ENCODE measurements around the gene NCEH1. TPM values are rescaled to one million over a fixed set of nuclear protein-coding genes. Genes with fewer than 3 reads are reported as not detected.

NCEH1 gene
- total and polyA plus RNA-seq, 2 of the 4 experiments (the other 2 are of a cell fraction), result 22.3 to 23.3 TPM

GRCh38 chr3:172739462-172739861, 28.6 kb upstream of the NCEH1 start:
- Histone ChIP-seq H2BK20ac (ENCODE audit: low read depth, low read length) (no peak overlapping the region), H3K23ac (ENCODE audit: low read depth, low read length) (no peak overlapping the region), H3K79me1 (ENCODE audit: low read depth in 1 of 2, low read length in 2 of 2) (no peaks in the 10 kb centered on the region), H3K56ac (ENCODE audit: extremely low read depth, insufficient read depth, low read length) (no peak overlapping the region), H3K27ac (ENCODE audit: insufficient read depth, low read length) (no peak overlapping the region), H3K18ac (ENCODE audit: low read depth, low read length) (no peak overlapping the region), H2AK9ac (replicated peaks; ENCODE audit: low read depth, low read length, poor library complexity) (no peak overlapping the region), H3K9me3 (ENCODE audit: control insufficient read depth, insufficient read depth, low read length) (no peaks in the 10 kb centered on the region), H2BK120ac (ENCODE audit: low read depth, low read length) (no peak overlapping the region), H4K91ac (ENCODE audit: insufficient read depth, low read depth, low read length) (no peak overlapping the region), H3K9ac (ENCODE audit: low read depth, low read length) (no peak overlapping the region), H2AK5ac (ENCODE audit: low read depth, low read length) (no peak overlapping the region), H3K9me1 (ENCODE audit: insufficient read depth, low read length) (no peaks in the 10 kb centered on the region), H3K4ac (ENCODE audit: low read depth, low read length) (no peak overlapping the region), H3K36me3 (ENCODE audit: control insufficient read depth, insufficient read depth, low read length) (no peaks in the 10 kb centered on the region), H4K8ac (ENCODE audit: low read depth in 2 of 2, low read length in 2 of 2) (no peak overlapping the region), H4K5ac (ENCODE audit: low read depth, low read length) (no peak overlapping the region), H3K27me3 (ENCODE audit: control insufficient read depth, insufficient read depth, low read length) (no peaks in the 10 kb centered on the region), H2BK15ac (ENCODE audit: low read depth, low read length) (no peak overlapping the region), H2BK5ac (ENCODE audit: low read depth, low read length, poor library complexity, severe bottlenecking) (no peak overlapping the region), H2AFZ (replicated peaks; ENCODE audit: low read length, poor library complexity) (no peak overlapping the region), H3K4me1 (ENCODE audit: control insufficient read depth, insufficient read depth, low read length) (no peaks in the 10 kb centered on the region), H3K4me3 (ENCODE audit: insufficient read depth, low read depth, low read length) (no peak overlapping the region), H3K14ac (replicated peaks; ENCODE audit: low read depth, low read length) (no peak overlapping the region), H4K20me1 (ENCODE audit: insufficient read depth, low read length) (no peaks in the 10 kb centered on the region), H3K4me2 (ENCODE audit: low read depth, low read length) (no peak overlapping the region)
- no TSS peak for BruUV-seq (replicated peaks)
- ChIA-PET CTCF (no interaction called here), POLR2A (ENCODE audit: unreplicated experiment) (no interaction called here)
- dilution Hi-C loops (cut with HindIII; ENCODE audit: low sequenced_read_pairs, unreplicated experiment) (no loop called here), intact Hi-C loops (cut with micrococcal nuclease) (no loop called here), in situ Hi-C loops (cut with MboI; ENCODE audit: low sequenced_read_pairs) (no loop called here)
- 40% methylated on average over 1 of the region's 1 CpG; no CpG with 5 or more reads in 1 of the 2 experiments for WGBS, 2 experiments (ENCODE audit: extremely low coverage in 2 of 2, insufficient read length in 1 of 2)
- DNase-seq (no peak), ATAC-seq (ENCODE audit: low read depth) (no peak)
- no peak for TF ChIP-seq MAFK (IDR thresholded peaks at IDR 0.05; ENCODE audit: low read depth, low read length)
- no peak for TF ChIP-seq BHLHE40 (IDR thresholded peaks at IDR 0.05; ENCODE audit: low read depth, low read length)
- TF ChIP-seq NFE2L2 (IDR thresholded peaks at IDR 0.05; ENCODE audit: low read depth, low read length), result no peak
- no peak for TF ChIP-seq RFX5 (IDR thresholded peaks at IDR 0.05; ENCODE audit: low read depth, low read length)
- TF ChIP-seq POLR2A (IDR thresholded peaks at IDR 0.05; ENCODE audit: low read depth, low read length), result no peak
- TF ChIP-seq CHD1 (IDR thresholded peaks at IDR 0.05; ENCODE audit: low read depth, low read length), result no peak
- no peak for TF ChIP-seq SMC3 (IDR thresholded peaks at IDR 0.05; ENCODE audit: low read depth, low read length)
- no peak for TF ChIP-seq USF2 (IDR thresholded peaks at IDR 0.05; ENCODE audit: low read depth, low read length)
- TF ChIP-seq FOS (IDR thresholded peaks at IDR 0.05; ENCODE audit: low read depth, low read length), result no peak
- no peak for TF ChIP-seq RAD21 (IDR thresholded peaks at IDR 0.05; ENCODE audit: low read length)
- no peak for TF ChIP-seq MXI1 (IDR thresholded peaks at IDR 0.05; ENCODE audit: borderline replicate concordance, low read depth, low read length)
- TF ChIP-seq RCOR1 (IDR thresholded peaks at IDR 0.05; ENCODE audit: insufficient replicate concordance, low read length), result no peak
- TF ChIP-seq CEBPB (IDR thresholded peaks at IDR 0.05; ENCODE audit: low read depth, low read length), result no peak
- no peak for TF ChIP-seq ELK1 (IDR thresholded peaks at IDR 0.05; ENCODE audit: borderline replicate concordance, low read depth, low read length)
- TF ChIP-seq MAZ (IDR thresholded peaks at IDR 0.05; ENCODE audit: borderline replicate concordance, low read depth, low read length), result no peak
- no peak for TF ChIP-seq CTCF (conservative IDR thresholded peaks at IDR 0.05; ENCODE audit: low read depth, low read length)

Measured in IMR-90 (cell line).